Right cardiac atrium (tissue), 5 donors: ENCODE measurements around the gene NDRG4. TPM values are rescaled to one million over a fixed set of nuclear protein-coding genes. Genes with fewer than 3 reads are reported as not detected.
A peak's percentile ranks its signal among the peaks of the same experiment; 100 is the strongest.
"Not testable (repeated sequence)": the region's sequence is repeated elsewhere in the genome, so short reads cannot be mapped to it uniquely, and the experiment has no call there.

Experiments used
- ATAC-seq, 2 donors: fragments of 200-7000 bp; cut with Tn5 transposase; one replicate each; pipeline versions ENCODE4 v1.8.0 to v1.9.1; 2020; ENCODE audit warnings: moderate library complexity in 2 of 2, mild to moderate bottlenecking in 1 of 2
- DNase-seq, 3 donors: peaks; one replicate each; pipeline ENCODE4 v3.0.0-alpha.2; 2020
- H3K27ac ChIP-seq: one replicate; pipeline ENCODE4 v1.5.1; 2013; ENCODE audit warnings: mild to moderate bottlenecking, low read length, control low read depth, moderate library complexity
- H3K27me3 ChIP-seq: one replicate; pipeline ENCODE4 v1.6.1; 2013; ENCODE audit not compliant: control insufficient read depth, insufficient read depth
- H3K4me1 ChIP-seq: one replicate; pipeline ENCODE4 v1.6.1; 2013; ENCODE audit warnings: low read length; ENCODE audit not compliant: control insufficient read depth, insufficient read depth
- H3K4me3 ChIP-seq: one replicate; pipeline ENCODE4 v1.5.1; 2013; ENCODE audit warnings: low read length, control low read depth
- H3K9me3 ChIP-seq: one replicate; pipeline ENCODE4 v1.6.1; 2013; ENCODE audit warnings: low read length; ENCODE audit not compliant: control insufficient read depth
- WGBS: extraction: QIAGEN DNeasy Blood & Tissue Kit; methylation state at CpG from one replicate; pipeline ENCODE4 v1.1.7; 2013; 5-methylcytosine and 5-hydroxymethylcytosine counted together
- intact Hi-C, 4 donors: fragments of 100-400 bp; cut with DNase I; formaldehyde crosslinking; loops; one replicate each; pipeline versions ENCODE4 v1.11.0 to v1.14.0; 2022 to 2023
- polyA plus RNA-seq: library from polyadenylated mRNA; stranded (reverse); fragments of 200-250 nt; gene quantifications from one replicate; pipeline ENCODE4 v1.2.3, GENCODE V29; 2013
- total RNA-seq, 4 donors: library from RNA; stranded (reverse); fragmentation: NEBNext Ultra II Directional; extraction: Animal tissue kit (Norgen Biotek cat#: 25700); gene quantifications; one replicate each; pipeline ENCODE4 v1.2.1, GENCODE V29; 2021
- donor health status: healthy with polysubstance abuse.
- donor health status: DM: no; HTN: yes; CAD: no.
- donor health status: DM: no; HTN: no; CAD: no.
- donor health status: DM: no; HTN: yes; CAD: no; lungs with severe emphysema.
- donor health status: DM: yes; HTN: yes; CAD: no.

The NDRG4 gene
- total and polyA plus RNA-seq, 5 donors: 53.5 to 164 (median 97.8) TPM

DNA sequence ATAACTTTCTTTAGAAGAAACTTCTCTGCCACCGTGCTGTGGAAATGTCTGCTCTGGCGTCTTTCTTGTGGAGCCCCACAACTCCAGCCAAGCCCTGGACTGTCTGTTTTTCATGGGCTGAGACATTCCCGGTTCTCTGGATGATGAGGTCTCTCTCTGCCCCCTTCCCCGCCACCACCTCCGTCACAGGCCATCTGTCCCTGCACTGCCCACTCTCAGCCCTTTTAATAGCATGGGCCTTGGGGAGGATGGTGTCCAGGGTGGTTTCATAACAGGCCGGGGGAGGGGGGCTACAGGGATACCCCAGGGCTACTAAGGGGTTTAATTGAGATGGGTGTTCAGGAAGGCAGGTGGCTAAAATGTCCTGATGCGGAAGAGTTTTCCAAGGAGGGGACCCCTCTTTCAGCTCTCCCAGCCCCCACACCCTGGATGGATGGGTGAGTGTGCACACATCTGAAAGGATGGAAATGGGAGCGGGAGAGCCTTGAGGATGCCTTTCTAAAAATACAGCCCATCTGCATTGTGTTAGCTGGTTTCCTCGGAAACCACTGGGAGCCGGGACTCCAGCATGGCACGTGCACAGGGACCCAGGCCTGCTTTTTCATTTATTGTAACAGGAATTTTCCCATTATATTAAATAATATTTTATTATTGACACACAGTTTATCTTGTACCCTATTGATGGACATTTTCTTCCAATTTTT lies 14.6 kb upstream of the NDRG4 start:
- Histone ChIP-seq H3K4me3 (no peak overlapping the region), H3K4me1 (peaks cover 3% of the 10 kb centered on the region), H3K9me3 (no peaks in the 10 kb centered on the region), H3K27ac (peak overlapping the region; percentile 25), H3K27me3 (no peaks in the 10 kb centered on the region)
- DNase-seq (no peak), ATAC-seq (no peak)
- intact Hi-C loops: loop anchor here in 1 of 4 donors (5.0 kb wide), 1 partner anchor 148 kb away; no protein-coding TSS in a partner anchor
- 50% methylated on average over 11 of the region's 11 CpGs for WGBS

DNA sequence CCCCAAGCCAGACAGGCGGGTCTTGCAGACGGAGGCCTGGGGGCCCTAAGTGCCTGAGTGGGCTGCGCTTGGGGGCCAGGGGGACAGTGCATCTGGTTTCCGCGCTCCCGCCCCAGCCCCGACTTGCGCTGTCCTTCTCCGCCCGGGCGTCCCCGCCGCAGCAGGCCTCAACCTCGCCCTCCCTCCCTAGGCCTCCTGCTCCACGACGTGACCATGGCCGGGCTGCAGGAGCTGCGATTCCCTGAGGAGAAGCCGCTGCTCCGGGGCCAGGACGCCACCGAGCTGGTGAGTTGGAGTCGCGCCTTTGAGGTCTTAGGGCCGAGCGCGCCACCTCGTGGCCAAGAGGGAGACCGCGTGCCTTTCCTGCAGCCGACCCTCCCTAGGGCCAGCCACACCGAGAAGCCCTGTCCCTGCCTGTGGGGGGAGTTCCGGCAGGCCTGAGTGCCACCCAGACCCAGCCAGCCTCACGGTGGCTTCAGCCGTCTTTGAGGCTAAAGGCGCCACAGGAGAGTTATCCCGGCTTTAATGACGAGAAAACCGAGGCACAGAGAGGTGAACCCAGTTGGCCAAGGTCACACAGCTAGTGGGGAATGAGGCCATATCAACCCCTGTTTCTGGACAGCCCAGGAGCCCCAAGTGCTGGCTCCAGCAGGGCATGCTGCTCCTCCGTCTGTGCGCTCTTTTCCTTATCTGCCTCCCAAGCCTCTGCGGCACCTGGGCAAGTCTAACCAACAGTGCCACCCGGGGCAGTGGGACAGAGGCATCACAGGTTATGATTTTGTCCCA lies 12.2 kb upstream of the NDRG4 start:
- intact Hi-C loops: loop anchor here (2.0 to 5.0 kb wide), 2 partner anchors 150 to 151 kb away; no protein-coding TSS in a partner anchor
- H3K27me3 ChIP-seq: no peaks in the 10 kb centered on the region
- no peak overlapping the region for H3K4me3 ChIP-seq
- no peak overlapping the region for H3K27ac ChIP-seq
- H3K9me3 ChIP-seq: no peaks in the 10 kb centered on the region
- H3K4me1 ChIP-seq: peaks cover 3% of the 10 kb centered on the region
- ATAC-seq: peak; percentile 78 to 88
- DNase-seq: peak; percentile 89 to 95 (median 94)
- WGBS: 16% methylated on average over 43 of the region's 43 CpGs

DNA sequence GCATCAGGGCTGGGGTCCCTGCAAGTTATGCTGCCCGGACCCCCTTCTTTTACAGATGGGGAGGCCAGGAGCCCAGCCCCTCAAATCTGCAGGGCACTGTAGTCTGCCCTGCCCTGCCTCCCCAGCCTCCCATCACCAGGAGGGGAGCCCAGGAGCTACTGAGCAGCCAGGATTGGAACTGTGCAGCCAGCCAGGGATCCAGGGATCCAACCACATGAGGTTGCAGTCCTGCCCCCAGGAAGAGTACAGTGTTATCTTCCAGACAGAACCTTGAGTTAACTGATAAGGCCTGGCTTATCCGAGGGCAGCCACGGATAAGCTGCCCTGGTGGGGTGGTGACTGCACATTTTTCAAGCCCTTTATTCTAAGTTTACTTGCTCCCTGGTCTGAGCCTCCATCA lies 11.4 kb upstream of the NDRG4 start:
- Histone ChIP-seq H3K27me3 (no peaks in the 10 kb centered on the region), H3K27ac (no peak overlapping the region), H3K9me3 (no peaks in the 10 kb centered on the region), H3K4me3 (no peak overlapping the region), H3K4me1 (peaks cover 3% of the 10 kb centered on the region)
- 55% methylated on average over 3 of the region's 3 CpGs for WGBS
- ATAC-seq: peak in 1 of 2 donors; percentile 17
- intact Hi-C loops: loop anchor here in 1 of 4 donors (5.0 kb wide), 1 partner anchor 151 kb away; no protein-coding TSS in a partner anchor
- no peak for DNase-seq

DNA sequence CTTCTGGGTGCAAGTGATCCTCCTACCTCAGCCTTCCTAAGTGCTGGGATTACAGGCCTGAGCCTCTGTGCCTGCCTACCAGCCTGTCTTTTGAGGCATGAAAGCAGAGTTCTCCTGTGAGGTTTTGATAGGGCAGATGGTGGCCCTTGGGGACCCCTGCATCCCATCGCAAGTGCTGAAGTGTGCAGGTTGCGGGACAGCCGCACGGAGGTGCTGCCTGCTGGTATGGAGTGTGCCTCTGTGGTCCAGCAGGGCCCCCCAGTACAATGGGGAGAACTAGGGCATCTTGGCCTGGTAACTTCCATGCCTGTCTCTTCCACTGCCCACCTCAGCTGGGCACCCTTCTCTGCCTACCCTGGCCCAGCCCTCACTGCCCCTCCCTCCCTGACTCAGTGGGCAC lies 9.9 kb upstream of the NDRG4 start:
- no peak for DNase-seq

DNA sequence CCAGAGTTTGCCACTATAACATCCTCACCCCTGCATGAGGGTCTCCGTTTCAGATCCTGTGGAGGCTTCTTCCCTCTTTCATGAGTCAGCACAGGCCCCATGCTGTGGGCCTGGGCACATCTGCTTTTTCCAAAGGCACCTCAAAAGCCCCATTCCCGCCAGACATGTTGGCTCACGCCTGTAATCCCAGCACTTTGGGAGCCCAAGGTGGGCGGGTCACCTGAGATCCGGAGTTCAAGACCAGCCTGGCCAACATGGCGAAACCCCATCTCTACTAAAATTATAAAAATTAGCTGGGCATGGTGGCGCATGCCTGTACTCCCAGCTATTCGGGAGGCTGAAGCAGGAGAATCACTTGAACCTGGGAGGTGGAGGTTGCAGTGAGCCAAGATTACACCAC lies 9.4 kb upstream of the NDRG4 start:
- H3K4me3 ChIP-seq, H3K27ac ChIP-seq, intact Hi-C loops, H3K9me3 ChIP-seq, ATAC-seq, H3K27me3 ChIP-seq, DNase-seq, H3K4me1 ChIP-seq: not testable (repeated sequence)
- 93% methylated on average over 8 of the region's 8 CpGs for WGBS

More for the DNA sequence above, 9.9 kb upstream of the NDRG4 start:
- Histone ChIP-seq H3K4me1 (peaks cover 3% of the 10 kb centered on the region), H3K27me3 (no peaks in the 10 kb centered on the region), H3K9me3 (no peaks in the 10 kb centered on the region), H3K4me3 (no peak overlapping the region), H3K27ac (no peak overlapping the region)
- intact Hi-C loops: no loop called here
- WGBS: 98% methylated on average over 4 of the region's 4 CpGs
- ATAC-seq: no peak

DNA sequence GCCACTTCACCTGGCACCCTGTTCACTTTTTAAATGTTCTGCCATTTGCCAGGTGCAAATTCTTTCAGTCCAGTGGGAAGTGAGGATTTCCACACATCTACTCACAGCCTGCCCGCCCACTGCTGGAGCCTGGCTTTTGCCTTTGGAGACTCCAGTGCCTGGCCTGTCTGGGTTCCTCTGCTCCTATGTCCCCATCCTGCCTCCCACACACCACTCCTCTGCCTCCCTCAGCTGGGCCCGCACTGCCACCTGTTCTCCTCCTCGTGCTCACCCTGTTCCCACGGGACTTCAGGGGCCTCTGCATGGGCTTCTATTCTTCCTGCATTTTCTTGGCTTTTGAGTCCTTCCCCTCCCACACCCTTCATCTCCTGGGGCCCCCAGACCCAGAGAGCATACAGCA lies 7.9 kb upstream of the NDRG4 start:
- DNase-seq: no peak
- WGBS: 62% methylated on average over 4 of the region's 4 CpGs
- no peaks in the 10 kb centered on the region for H3K4me1 ChIP-seq
- intact Hi-C loops: no loop called here
- no peak overlapping the region for H3K27ac ChIP-seq
- no peak for ATAC-seq
- H3K9me3 ChIP-seq: no peaks in the 10 kb centered on the region
- H3K4me3 ChIP-seq: no peak overlapping the region
- H3K27me3 ChIP-seq: no peaks in the 10 kb centered on the region

DNA sequence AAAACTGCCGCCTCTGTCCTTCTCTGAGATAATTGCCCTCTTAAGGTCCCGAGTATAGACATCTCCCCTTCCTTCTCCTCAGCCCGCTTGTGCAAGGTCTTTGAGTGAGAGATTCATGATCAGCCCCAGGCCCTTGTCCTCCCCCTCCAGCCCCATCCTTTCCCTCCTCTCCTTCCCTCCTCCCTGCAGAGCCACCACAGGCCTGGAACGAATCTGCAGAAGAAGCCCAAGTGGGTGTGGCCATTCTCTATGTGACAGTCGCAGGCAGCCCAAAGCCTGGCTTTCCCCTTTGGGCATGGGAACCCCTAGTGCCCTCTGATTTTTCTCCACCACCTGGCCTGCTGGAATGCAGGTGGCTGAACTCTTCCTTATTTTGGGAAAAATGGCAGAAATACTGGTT lies 7.2 kb upstream of the NDRG4 start:
- H3K27ac ChIP-seq: no peak overlapping the region
- 49% methylated on average over 5 of the region's 5 CpGs for WGBS
- intact Hi-C loops: no loop called here
- H3K4me1 ChIP-seq: no peaks in the 10 kb centered on the region
- H3K27me3 ChIP-seq: no peaks in the 10 kb centered on the region
- DNase-seq (no peak), ATAC-seq (no peak)
- H3K9me3 ChIP-seq: no peaks in the 10 kb centered on the region
- H3K4me3 ChIP-seq: no peak overlapping the region

DNA sequence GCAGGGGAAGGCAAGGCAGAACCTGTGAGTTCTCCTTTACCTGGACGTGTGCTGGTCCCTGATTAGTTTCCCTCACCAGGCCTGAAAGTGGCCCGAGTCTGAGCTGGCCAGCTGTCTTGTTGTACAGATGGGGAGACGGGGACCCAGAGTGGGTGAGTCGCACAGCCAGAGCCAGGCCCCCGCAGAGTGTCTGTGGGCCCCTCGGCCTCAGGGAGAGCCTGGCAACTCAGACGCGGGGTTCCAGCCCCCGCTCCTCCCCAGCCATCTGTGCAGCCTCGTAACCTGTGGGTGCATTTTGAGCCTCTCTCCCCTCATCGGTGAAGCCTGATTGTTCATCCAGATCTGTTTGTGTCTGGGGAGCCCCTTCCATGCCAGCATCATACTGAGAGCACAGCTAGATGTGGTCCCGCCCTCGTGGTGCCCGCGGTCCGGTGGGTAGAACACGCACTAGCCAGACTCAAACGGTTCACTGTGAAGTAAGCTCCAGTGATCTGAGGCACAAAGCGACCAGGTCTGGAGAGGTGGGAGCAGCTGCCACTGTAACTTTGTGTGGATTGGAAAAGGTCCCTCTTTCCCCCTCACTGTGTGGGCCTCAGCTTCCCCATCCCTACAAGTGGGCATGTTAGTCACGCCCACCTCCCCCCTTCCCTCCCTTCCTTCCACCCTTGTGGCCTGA lies 6.0 kb upstream of the NDRG4 start:
- no peaks in the 10 kb centered on the region for H3K27me3 ChIP-seq
- no peak overlapping the region for H3K4me3 ChIP-seq
- ATAC-seq: no peak
- 84% methylated on average over 20 of the region's 20 CpGs for WGBS
- DNase-seq: no peak
- no peaks in the 10 kb centered on the region for H3K9me3 ChIP-seq
- no peak overlapping the region for H3K27ac ChIP-seq
- intact Hi-C loops: no loop called here
- H3K4me1 ChIP-seq: no peaks in the 10 kb centered on the region

DNA sequence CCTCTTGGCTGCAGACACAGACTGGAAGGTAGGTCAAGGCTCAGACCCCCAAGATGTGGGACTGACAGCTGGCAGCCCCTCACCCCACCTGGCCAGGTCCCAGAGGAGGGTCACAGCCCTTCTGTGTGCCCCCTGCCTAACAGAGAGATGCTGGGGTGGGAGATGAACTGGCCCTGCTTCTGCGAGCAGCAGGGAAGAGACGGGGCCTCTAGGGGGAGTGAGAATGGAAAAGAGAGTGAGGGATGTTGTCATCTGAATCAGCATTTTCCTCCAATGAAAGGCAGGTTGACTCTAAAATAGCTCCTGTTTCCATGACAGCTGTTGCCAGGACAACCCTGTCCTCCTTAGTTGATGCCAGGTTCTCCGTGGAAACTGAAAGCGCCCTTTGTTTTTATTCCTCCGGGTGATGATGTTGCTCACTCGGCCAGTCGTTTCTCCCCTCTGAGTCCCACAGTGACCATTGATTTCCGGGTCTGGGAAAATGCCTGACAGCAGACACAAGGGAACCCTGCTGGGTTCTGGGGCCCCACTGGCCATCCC lies 4.9 kb upstream of the NDRG4 start:
- Histone ChIP-seq H3K27me3 (no peaks in the 10 kb centered on the region), H3K27ac (peak overlapping the region; percentile 53), H3K4me3 (no peak overlapping the region), H3K9me3 (no peaks in the 10 kb centered on the region), H3K4me1 (no peaks in the 10 kb centered on the region)
- ATAC-seq (peak; percentile 68 to 73), DNase-seq (peak; percentile 84 to 89 (median 88))
- 2% methylated on average over 8 of the region's 8 CpGs for WGBS
- intact Hi-C loops: no loop called here

DNA sequence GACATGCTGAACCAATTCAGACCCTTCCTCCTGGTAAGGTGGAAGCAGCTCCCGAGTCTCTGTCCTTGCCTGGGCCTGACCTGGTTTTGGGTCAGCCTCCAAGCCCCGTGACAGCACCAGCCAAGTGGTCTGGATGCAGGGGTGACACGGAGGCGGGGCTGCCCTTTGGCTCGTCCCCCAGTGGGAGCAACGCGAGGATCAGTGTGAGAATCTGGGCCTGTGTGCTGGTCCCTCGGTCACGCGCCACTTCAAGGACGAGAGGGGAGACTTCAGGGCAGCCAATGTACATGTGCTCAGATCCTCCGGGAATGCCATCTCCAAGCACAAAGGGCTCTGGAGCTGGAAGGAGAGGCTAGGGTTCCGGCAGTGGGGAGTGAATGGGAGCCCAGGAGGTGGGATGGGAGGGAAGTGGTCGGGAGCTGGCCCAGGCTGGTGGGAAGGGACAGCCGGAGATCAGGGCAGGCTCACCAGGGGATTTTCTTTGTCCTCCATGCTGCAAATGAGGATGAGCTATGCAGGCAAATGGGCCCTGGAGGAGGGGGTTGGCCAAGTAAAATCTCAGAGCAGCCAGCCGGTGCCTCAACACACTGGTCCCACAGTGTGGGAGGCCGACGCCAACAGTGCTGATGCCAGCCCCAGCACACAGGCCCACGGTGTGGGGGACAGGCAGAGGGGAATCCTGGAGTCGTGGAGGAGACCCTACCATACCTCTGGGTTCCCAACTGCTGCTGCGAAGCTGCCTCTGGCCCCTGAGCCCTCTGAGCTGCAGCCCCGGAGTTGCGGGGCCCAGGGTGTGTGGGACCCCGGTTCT lies 4.2 kb upstream of the NDRG4 start:
- DNase-seq (peak; percentile 63 to 86 (median 76)), ATAC-seq (peak; percentile 27 to 47)
- intact Hi-C loops: no loop called here
- H3K4me3 ChIP-seq: no peak overlapping the region
- WGBS: 60% methylated on average over 24 of the region's 24 CpGs
- no peaks in the 10 kb centered on the region for H3K27me3 ChIP-seq
- no peaks in the 10 kb centered on the region for H3K4me1 ChIP-seq
- no peaks in the 10 kb centered on the region for H3K9me3 ChIP-seq
- H3K27ac ChIP-seq: peak overlapping the region; percentile 53
